Skeletal muscle tissue (tissue), 4 donors: ENCODE data around the gene TNIP3. TPM values are rescaled to one million over a fixed set of nuclear protein-coding genes. Genes with fewer than 3 reads are reported as not detected.

Experiments
- H3K27ac ChIP-seq: one replicate; pipeline ENCODE4 v1.7.0; 2013; ENCODE audit warnings: mild to moderate bottlenecking, low read depth, low read length, inconsistent platforms
- H3K27me3 ChIP-seq, 3 donors: one replicate each; pipeline ENCODE4 v1.7.0; 2013; ENCODE audit warnings: low read length in 3 of 3; ENCODE audit not compliant: control insufficient read depth in 3 of 3, insufficient read depth in 3 of 3
- H3K36me3 ChIP-seq, 3 donors: one replicate each; pipeline ENCODE4 v1.7.0; 2013; ENCODE audit warnings: low read length in 3 of 3; ENCODE audit not compliant: control insufficient read depth in 3 of 3, insufficient read depth in 3 of 3
- H3K4me1 ChIP-seq, 3 donors: one replicate each; pipeline ENCODE4 v1.7.0; 2013; ENCODE audit warnings: low read length in 3 of 3, mild to moderate bottlenecking in 3 of 3; ENCODE audit not compliant: control insufficient read depth in 3 of 3, insufficient read depth in 3 of 3
- H3K4me3 ChIP-seq, 3 donors: one replicate each; pipeline ENCODE4 v1.7.0; 2013; ENCODE audit warnings: low read length in 3 of 3
- H3K9ac ChIP-seq, 3 donors: one replicate each; pipeline ENCODE4 v1.7.0; 2013; ENCODE audit warnings: low read length in 3 of 3, mild to moderate bottlenecking in 3 of 3, moderate library complexity in 2 of 3, low read depth in 1 of 3
- H3K9me3 ChIP-seq, 3 donors: one replicate each; pipeline ENCODE4 v1.7.0; 2013; ENCODE audit warnings: low read length in 3 of 3; ENCODE audit not compliant: control insufficient read depth in 3 of 3
- total RNA-seq: library from RNA; depleted of rRNA; stranded (reverse); fragments of >200 nt; gene quantifications from one replicate; pipeline ENCODE4 v1.2.3, GENCODE V29; 2014
- donor health status: Osteomylitis.

TNIP3 gene
- total RNA-seq, 1 donor from 2014 or later: not detected

DNA sequence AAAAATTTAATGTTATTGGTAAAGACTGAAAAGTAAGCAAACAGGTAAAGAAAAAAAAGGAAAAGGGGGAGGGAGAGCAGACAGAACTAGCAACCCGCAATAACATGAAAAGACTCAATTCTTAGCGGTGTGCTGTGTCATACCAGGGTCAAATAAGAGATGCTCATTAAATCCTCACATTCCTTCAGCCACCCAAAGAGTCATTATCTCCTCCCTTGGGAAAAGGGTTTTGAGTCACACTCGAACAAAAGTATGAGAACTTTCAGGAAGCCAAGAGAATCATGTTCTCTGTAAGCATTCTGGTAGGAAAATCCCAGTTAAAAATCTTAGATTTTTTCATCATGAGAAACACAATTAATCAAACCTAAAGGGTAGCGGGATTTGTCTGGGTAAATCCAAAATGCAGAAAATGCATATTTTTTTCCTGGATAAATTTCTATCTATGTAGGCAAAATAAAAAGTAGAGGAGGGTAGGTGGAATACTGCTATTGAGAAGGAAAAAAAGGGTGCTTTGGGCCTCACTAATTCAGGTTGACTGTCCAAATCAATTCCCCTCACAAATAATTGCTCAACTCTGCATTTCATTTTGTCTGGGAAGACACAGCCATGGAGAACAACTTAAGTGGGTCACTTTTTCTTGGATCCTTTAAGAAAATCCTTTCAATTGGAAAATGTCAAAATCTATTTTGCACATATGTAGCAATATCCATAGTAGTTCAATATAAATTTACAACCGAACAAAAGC, 23.2 kb downstream of the TNIP3 start:
- H3K27me3 ChIP-seq: no peaks in the 10 kb centered on the region
- no peak overlapping the region for H3K27ac ChIP-seq
- no peak overlapping the region for H3K9ac ChIP-seq
- H3K4me1 ChIP-seq: no peaks in the 10 kb centered on the region
- no peaks in the 10 kb centered on the region for H3K36me3 ChIP-seq
- no peak overlapping the region for H3K4me3 ChIP-seq
- H3K9me3 ChIP-seq: no peaks in the 10 kb centered on the region

DNA sequence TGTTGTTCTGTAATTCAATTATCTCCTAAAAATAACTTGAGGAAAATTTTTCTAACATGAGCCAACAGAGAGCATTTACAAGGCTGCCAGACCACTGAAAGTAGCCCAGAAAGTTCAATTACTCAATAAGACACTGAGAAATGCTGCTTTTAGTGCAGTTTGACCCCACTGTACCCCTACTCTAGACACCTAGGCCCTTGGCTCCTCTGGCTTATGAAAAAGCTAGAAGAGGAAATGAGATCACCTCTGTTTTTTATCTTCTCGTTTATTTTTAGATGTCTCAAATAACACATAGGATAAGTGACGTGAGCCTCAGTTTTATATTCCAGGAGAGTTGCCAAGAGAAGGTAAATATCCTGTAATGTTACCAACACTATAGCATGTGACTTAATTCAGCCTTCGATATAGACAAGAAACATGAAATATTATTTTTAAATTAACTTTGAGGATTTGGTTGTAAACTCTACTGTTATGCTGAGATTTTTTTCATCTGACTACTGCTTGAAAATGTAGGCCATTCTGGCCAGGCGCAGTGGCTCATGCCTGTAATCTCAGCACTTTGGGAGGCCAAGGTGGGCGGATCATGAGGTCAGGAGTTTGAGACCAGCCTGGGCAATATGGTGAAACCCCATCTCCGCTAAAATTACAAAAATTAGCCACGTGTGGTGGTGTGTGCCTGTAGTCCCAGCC, 24.4 kb downstream of the TNIP3 start:
- no peak overlapping the region for H3K27ac ChIP-seq
- H3K9ac ChIP-seq: no peak overlapping the region
- H3K9me3 ChIP-seq: no peaks in the 10 kb centered on the region

DNA sequence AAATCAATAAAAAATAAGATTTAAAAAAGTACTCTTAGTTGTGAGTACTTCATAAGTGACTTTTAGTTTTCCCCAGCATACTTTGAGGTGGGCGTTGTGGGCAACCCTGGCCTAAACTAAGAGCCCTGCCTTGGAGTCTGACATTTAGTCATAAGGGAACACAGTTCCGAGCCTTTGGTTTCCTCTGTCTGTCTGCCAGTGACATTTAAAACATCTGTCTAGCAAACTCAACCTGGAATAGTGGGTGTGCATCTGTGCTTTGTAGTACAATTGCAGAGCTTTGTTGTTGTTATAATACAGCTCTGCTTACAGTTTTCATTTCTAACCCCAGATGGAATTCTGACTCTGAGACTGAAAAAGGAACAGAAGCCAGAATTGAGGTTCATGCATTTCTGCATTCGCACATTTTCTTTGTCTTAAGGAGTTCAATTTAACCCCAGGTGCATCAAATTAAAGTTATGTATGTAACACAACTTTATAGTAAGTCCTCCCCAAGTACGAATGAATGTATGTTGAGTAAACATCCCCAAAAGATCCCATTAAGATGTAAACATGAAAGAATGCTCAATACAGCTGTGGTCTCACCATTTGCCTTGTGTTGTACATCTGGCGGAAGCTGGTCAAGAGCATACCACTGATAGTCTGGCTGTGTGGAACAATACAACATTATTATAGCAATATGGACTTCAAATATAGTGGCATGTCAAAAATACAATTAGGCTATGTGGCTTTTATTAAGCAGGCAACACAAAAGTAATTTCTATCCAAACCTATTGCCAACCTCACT, 25.9 kb downstream of the TNIP3 start:
- Histone ChIP-seq H3K9me3 (no peaks in the 10 kb centered on the region), H3K4me1 (no peaks in the 10 kb centered on the region), H3K9ac (no peak overlapping the region), H3K36me3 (no peaks in the 10 kb centered on the region), H3K27ac (no peak overlapping the region), H3K4me3 (no peak overlapping the region), H3K27me3 (no peaks in the 10 kb centered on the region)

More for the DNA sequence above, 24.4 kb downstream of the TNIP3 start:
- H3K4me1 ChIP-seq: no peaks in the 10 kb centered on the region
- H3K36me3 ChIP-seq: no peaks in the 10 kb centered on the region
- H3K4me3 ChIP-seq: no peak overlapping the region
- no peaks in the 10 kb centered on the region for H3K27me3 ChIP-seq

DNA sequence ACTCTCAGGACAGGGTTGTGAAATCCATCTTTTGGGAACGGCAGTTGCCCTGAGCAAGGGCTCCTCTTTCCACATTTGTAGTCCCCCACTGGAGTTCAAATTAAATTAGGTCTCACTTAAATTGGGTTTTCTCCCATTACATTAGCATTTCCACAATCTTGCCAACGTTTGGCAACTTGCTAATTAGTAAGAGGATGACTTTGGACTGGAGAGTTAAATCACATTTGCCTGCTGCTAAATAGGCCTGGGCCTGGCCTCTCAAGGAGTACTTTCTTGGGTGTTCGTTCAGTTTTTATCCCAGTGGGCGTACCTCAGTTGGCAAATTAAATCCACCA, 33.8 kb downstream of the TNIP3 start:
- no peaks in the 10 kb centered on the region for H3K4me1 ChIP-seq
- H3K4me3 ChIP-seq: no peak overlapping the region
- no peaks in the 10 kb centered on the region for H3K9me3 ChIP-seq
- no peaks in the 10 kb centered on the region for H3K36me3 ChIP-seq
- H3K27ac ChIP-seq: no peak overlapping the region
- H3K27me3 ChIP-seq: no peaks in the 10 kb centered on the region
- H3K9ac ChIP-seq: no peak overlapping the region

DNA sequence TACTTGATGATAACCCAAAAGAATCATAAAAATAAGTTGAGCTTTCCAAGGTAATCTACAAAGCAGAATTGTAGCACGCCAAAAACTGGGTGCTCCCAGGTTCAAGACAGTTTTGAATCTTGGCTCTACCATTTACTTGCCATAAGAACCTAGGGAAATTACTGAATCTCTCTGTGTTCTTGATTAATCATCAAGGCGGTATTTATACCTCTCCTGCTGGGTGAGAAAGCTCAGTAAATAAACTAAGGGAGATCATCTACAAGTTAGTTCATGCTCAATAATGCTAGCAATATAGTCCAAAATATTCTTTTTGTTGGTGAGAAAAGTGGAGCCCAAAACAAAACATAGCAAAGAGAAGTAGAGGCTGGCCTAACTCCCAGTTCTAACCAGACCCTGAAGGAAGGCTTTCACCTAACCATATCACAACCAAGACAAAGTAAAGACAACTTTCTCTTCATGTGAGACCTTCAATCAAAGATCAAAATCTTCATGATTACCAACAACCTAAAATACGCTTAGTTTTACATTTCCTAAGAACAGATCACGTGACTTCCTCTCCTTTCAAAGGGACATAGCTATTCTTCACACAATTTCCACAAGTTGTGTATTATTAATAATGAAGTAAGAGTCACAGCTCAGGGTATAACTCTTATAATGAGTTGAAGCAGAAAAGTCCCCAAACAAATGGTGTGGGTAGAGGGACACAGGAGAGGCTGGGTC, 34.4 kb downstream of the TNIP3 start:
- Histone ChIP-seq H3K4me3 (no peak overlapping the region), H3K27me3 (no peaks in the 10 kb centered on the region), H3K4me1 (no peaks in the 10 kb centered on the region), H3K36me3 (no peaks in the 10 kb centered on the region), H3K9ac (no peak overlapping the region), H3K9me3 (no peaks in the 10 kb centered on the region), H3K27ac (no peak overlapping the region)

DNA sequence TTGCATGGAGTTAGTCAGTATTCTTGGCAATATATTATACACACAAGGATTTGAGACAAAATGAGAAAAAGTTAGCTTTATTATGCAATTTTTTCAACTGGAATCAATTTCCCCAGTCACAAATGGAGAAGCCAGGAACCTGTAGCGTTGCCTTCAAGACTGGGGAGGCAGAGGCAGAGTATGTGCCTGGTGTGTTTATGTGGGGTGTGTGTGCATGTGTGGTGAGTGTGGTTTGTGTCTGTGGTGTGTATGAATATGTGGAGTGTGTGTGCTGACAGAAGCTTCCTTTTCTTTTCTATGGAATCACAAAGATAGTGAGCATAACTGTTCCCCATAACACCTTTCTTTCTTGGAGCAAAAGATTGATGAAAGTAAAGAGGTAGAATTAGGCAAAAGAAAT, 37.0 kb downstream of the TNIP3 start:
- no peak overlapping the region for H3K4me3 ChIP-seq
- no peak overlapping the region for H3K9ac ChIP-seq
- H3K27me3 ChIP-seq: no peaks in the 10 kb centered on the region
- H3K27ac ChIP-seq: no peak overlapping the region
- H3K4me1 ChIP-seq: no peaks in the 10 kb centered on the region
- no peaks in the 10 kb centered on the region for H3K9me3 ChIP-seq
- no peaks in the 10 kb centered on the region for H3K36me3 ChIP-seq

DNA sequence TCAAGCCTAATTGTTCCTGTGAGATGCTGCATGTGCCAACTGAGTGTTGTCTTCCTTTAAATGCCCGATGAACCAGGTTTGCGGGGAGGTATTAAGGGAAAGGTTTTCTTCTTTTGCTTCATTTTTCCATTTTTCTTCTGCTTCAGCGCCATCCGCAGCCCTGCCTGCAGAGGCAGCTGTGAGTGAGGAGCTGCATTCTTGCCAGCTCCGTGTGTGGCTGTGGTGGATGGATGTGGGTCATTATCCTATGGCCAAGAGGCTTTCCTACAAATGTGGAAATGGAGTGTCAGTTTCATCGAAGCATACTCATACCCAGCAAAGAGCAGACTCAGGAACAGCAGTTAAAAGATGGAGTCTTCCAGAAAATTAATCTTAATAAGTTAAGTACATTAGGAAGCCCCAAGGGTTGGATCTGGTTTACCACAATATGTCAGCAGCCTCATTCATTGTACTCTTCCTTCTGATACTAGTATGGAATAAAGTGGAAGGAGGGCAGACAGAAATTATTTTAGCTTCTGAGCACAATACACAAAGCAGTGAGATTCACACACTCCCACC, 37.6 kb downstream of the TNIP3 start:
- H3K27me3 ChIP-seq: no peaks in the 10 kb centered on the region
- H3K4me1 ChIP-seq: no peaks in the 10 kb centered on the region
- no peaks in the 10 kb centered on the region for H3K36me3 ChIP-seq
- H3K27ac ChIP-seq: no peak overlapping the region
- no peaks in the 10 kb centered on the region for H3K9me3 ChIP-seq
- H3K9ac ChIP-seq: no peak overlapping the region
- no peak overlapping the region for H3K4me3 ChIP-seq

DNA sequence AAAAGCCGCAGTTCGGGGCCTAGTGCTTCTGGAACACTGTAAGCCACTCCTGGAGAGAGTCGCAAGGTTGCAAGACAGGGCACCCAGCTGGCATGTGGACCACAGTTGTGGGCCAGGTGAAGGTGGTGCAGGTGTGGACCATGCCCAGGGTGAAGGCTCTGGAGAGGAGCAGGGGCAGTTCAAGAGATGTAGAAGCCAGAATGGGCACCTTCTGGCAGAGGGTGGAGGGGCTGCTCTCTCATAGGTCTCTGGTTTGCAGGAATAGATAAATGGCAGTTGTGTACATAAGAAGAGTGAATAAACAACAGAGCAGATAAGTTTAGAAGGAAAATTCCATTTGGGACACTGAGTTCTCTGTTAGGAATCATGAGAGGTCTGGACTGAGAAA, 38.6 kb downstream of the TNIP3 start:
- Histone ChIP-seq H3K9ac (no peak overlapping the region), H3K4me1 (no peaks in the 10 kb centered on the region), H3K9me3 (no peaks in the 10 kb centered on the region), H3K4me3 (no peak overlapping the region), H3K36me3 (no peaks in the 10 kb centered on the region), H3K27me3 (no peaks in the 10 kb centered on the region), H3K27ac (no peak overlapping the region)

DNA sequence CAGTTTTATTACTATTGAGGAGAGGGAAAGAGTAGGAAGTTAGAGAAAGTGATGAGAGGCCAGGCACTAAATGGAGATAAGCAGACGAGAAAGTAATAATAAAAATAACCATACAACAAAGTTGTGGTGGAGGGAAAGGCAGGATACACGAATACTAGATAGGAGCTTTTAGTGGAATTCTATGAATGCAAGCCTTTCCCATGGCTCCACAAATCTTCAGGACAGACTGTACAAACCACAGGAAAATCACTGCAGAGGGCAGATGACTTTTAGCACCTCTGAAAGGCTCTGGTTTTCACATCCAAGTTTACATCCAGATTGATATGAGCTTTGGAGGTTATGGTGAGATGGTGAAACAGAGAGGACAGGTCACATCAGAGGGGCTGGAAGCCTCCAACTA, 41.5 kb downstream of the TNIP3 start:
- H3K27me3 ChIP-seq: no peaks in the 10 kb centered on the region
- no peaks in the 10 kb centered on the region for H3K36me3 ChIP-seq
- H3K4me3 ChIP-seq: no peak overlapping the region
- H3K27ac ChIP-seq: no peak overlapping the region
- H3K9me3 ChIP-seq: no peaks in the 10 kb centered on the region
- H3K4me1 ChIP-seq: no peaks in the 10 kb centered on the region
- H3K9ac ChIP-seq: no peak overlapping the region
